HG03196 (cell line): ENCODE data around the gene ODF2L.
"Not testable (repeated sequence)": the region's sequence is repeated elsewhere in the genome, so short reads cannot be mapped to it uniquely, and the experiment has no call there.

Experiments
- ATAC-seq: cut with Tn5 transposase; IDR thresholded peaks from one replicate; pipeline ENCODE4 v1.9.1; 2021; ENCODE audit not compliant: unreplicated experiment

ODF2L gene

GRCh38 chr1:86388777-86389176 lies 7.3 kb downstream of the ODF2L start:
- ATAC-seq: no peak

DNA sequence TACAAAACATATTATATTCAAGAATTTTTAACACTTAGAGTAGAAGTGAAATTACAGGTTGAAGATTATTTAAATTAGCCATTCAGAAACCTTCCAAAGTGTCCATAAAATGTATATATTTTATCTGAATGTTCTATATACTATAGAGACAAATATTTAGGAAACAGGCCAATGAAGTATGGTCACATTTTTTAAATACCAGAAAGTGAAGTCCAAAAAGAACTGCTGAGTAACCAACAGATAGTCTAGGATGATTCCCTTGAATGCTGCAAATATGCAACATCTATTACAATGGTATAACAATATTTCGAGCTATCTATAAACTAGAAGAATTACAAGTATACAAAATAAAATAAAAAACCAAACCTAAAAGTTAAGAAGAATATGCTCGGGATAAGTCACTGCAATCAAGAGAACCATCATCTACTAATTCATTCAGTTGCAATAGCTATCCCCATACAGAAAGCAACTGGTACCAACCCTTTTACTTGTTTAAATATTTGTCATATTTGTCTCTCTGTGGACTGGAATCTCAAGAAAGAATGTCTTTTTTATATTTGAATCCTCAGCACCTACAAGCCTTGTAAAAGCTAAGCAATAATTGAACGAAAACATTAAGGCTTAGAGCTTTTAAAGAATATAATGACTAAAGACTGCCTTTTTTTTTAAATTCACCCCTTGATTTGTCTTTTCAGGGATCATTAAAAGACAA lies 8.1 kb downstream of the ODF2L start:
- no peak for ATAC-seq

DNA sequence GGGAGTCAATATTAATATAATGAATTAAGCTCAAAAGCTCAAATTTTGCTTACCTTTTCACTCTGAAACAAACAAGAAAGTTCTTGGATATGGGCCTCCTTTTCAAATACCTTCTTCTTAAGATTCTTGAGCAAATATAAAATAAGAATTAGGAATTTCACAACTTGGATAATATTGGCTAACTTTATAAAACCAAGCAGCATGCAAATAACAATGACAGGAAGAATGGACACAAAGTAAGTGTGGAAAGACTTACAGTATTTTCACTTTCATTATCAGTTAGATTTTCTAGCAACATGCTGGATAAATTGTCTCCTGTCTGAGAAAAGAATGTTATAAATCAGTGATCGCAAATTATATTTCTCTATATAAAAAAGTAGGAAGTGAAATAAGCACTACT lies 13.2 kb downstream of the ODF2L start:
- no peak for ATAC-seq

DNA sequence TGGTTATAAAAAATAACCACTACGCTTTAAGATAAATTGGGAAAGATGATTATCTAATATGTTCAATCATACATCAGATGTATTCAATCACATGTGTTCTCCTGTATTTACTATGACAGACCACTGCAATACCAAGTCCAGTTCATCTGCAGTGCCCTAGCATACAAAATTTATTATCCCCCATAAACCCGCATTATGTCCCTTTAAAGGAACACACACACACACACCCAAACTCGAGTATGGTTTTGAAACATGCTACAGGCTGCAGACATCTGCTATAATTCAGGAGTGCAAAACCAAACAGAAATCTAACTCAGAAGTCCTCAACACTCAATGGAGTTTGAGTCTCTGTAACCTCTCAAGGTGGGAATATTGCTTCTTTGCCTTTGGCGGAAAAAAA lies 14.9 kb downstream of the ODF2L start:
- ATAC-seq: no peak

DNA sequence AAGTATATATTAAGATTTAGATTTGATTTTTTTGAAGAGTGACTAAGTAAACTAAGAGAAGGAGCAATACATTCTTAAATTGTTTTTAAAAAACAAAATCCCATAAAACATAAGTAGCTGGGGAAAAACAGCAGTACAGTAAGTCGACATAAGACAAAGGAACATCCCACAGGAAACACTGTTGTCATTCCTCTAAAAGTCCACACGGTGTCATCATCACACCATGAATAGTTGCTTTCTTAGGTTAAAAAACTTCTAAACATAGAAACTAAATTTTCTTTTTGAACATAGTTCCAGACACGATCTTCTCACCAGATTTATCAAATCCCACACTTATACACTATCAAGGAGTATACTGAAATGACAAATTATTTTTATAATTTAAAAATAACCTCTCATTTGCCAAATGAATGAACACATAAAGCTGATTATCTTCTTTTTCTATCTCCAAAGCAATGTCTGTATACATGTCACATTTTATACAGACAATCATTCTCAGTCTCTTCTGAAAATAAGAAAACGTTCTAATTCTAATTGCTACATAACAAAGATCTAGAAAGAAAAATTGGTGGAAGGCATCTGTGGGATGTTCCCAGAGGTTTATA lies 15.8 kb downstream of the ODF2L start:
- peak; percentile 81 for ATAC-seq

GRCh38 chr1:86378813-86379212 lies 17.3 kb downstream of the ODF2L start:
- ATAC-seq: no peak

- no peak for ATAC-seq
Observed at GRCh38 chr1:86377341-86377740, 18.8 kb downstream of the ODF2L start.

DNA sequence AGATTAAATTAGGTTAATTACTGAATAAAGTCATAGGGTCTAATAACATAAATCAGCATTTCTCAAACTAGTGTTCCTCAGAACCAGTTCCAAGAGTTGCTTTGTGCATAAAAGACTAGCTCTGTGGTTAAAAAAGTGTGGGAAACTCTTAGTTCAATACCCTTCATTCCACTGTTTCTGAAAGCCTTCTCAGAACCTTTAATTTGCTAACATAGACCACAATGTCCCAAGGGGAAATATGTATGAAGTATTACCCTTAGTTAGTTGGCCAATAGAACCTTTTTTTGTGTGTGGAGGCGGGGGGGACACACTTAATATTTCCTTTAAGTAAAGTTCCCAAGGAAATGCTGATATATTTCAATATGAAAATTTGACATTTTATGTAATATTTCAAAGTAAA lies 20.4 kb downstream of the ODF2L start:
- ATAC-seq: no peak

DNA sequence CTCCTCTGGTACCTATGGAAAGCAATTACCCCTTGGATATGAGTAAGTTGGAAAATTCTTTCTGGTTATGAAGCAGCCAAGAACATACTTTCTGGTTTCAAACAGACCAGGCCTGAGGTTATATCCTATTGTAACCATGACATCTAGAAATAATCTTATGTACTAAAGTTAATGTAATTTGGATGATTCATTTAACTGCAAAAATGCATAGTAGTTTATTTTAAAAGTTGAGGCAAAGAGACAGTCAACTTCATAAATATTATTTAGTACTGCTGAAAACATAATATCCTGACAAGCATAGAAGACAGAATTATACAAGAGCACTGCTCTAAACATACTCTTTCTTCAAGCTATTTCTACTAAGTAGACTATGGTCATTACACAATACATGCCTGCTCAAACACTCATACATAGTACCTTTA lies 25.5 kb downstream of the ODF2L start:
- no peak for ATAC-seq

- no peak for ATAC-seq
Observed at GRCh38 chr1:86365896-86366295, 30.2 kb downstream of the ODF2L start.

DNA sequence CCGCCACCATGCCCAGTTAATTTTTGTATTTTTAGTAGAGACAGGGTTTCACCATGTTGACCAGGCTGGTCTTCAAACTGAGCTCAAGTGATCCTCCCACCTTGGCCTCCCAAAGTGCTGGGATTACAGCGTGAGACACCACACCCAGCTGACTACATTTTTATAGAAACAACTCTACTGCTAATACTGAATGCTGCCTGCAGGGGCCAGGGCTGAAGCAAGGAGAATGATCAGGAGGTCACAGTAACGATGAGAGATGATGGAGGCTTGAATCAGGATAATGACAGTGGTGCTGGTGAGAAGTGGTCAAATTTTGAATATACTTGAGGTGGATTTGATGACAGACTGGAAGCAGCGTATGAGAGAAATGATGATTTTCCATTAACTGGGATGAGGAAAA lies 33.3 kb downstream of the ODF2L start:
- ATAC-seq: no peak

DNA sequence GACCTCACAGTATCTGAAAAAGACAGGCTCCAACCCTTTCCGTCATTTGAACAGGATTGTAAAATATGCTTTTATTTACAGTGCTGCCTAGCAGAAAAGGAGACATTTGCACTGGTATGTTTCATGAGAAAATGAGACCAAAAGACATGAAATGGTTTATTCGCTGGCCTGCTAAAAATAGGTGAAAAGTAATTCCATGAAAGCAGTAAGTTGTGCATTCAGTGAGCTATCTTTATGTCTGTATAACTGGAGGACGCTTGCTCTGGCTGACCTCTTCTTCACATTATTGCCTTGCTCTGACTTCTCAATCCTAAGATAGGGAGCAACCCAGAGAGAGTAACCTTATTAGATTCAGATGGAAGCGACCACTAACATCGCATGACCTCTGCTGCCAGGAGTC lies 38.3 kb downstream of the ODF2L start:
- ATAC-seq: no peak

DNA sequence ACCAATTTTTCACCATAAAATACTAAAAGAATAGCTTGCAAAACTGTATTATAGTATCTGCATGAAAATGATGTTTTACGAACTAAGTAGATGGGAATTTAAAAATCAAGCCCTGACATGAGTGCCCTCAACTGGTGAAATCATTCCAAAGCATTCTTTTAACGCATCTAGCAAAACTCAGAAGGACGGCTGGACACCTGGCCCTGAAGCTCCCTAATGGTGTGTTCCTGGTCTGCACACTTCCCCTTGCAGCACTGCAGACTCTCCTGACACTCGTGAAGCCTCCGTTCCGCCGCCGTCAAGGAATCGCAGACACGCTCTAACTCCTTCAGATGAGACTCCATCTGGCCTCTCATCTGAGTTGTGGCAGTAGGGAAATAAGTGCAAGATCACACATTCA lies 39.9 kb downstream of the ODF2L start:
- ATAC-seq: no peak

DNA sequence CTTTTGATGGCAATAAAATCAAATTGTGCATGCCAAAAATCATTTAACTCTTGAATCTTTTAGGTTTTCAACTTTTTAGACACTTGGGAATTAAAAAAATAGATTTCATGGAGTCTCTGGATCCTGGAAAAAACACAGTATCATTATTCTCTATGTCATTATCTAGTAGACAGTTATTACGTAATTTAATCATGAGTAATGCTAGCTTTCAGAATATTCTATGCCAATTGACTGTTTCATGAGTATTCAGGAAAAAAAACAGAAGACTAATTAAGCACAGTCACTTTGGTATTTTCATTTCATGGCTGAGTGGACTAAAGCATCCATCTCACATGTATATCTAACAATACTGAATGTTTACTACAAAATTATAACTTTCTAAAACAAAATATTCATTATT lies 44.0 kb downstream of the ODF2L start:
- no peak for ATAC-seq

- ATAC-seq: not testable (repeated sequence)
Observed at GRCh38 chr1:86350230-86350629, 45.9 kb downstream of the ODF2L start.

DNA sequence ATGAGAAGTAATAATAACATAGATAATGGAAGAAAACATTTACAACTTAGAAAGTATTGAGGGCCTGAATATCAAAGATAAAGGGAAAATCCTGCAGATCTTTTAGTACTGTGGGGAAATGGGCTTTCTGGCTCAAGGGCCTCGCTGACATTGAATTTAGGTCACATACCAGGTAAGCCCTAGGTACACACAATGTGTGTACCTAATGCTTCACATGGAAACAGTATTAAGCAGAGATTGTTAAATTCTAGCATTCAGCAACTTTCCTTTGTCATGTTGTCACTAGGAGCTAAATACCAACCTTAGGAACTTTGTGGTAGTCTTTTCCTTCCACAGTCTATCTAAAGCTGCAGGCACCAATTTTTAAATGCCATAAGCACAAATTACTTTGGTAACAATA lies 49.7 kb downstream of the ODF2L start:
- ATAC-seq: no peak

DNA sequence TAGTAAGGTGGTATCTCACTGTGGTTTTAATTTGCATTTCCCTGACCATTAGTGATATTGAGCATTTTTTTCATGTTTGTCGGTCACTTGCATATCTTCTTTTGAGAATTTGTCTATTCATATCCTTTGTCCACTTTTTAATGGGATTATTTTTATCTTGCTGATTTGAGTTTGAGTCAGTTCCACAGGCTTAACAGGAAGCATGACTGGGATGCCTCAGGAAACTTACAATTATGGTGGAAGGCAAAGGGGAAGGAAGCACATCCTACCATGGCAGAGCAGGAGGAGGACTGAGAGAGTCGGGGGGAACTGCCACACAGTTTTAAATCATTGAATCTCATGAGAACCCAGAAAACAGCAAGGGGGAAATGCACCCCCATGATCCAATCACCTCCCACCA lies 51.1 kb downstream of the ODF2L start:
- ATAC-seq: no peak

DNA sequence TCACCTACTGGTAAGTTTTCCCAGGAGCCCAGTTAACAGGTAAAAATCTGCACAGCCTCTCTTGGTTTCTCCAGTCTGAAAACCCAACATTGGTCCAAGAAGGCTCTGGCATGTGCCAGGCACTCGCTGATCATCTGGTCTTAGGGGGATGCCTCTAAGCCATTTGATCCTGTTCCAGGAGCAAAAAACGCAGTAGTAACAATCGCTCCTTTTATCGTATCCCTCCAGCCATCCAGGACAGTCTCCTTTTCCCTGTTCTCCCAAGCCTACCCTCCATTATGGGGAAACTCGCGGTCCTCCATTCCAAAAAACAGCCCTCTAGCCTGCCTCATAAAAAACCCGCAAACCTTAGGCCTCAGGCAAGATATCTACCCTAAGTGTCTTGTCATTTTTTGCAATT lies 56.2 kb downstream of the ODF2L start:
- ATAC-seq: no peak

DNA sequence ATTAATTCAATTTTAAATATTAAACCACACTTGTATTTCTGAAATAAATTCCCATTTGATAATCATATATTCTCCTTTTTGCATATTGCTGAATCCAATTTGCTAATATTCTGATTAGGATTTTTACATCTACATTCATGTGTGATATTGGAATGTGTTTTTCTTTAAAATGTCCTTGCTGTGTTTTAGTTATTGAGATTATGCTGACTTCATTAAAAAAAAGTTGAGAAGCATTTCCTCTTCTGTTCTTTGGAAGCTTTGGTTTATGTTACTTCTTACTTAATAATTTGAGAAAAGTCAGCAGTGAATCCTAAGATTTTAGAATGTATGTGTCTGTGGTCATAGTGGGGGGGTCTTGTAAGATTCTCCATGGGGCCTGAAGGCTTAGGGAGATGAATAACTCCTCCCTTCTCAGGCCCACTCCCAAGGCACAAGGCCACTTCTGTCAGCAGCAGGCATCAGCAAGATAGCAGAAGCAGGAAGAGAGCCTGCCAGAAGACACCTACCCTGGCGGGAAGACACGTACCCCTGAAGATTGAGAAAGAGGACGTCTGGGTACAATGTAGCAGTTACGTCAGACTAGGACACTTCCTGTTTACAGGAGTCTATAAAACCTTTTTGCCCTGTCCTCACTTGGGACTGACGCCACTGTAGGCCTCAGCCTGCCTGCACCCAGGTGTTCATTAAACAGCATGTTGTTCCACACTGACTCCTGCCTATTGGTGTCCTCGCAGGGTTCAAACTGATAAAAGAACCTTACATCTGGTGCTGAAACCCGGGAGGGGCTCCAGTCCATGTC lies 56.9 kb downstream of the ODF2L start:
- no peak for ATAC-seq

- no peak for ATAC-seq
Observed at GRCh38 chr1:86335916-86336315, 60.2 kb downstream of the ODF2L start.

- no peak for ATAC-seq
Observed at GRCh38 chr1:86325264-86325663, 70.9 kb downstream of the ODF2L start.

DNA sequence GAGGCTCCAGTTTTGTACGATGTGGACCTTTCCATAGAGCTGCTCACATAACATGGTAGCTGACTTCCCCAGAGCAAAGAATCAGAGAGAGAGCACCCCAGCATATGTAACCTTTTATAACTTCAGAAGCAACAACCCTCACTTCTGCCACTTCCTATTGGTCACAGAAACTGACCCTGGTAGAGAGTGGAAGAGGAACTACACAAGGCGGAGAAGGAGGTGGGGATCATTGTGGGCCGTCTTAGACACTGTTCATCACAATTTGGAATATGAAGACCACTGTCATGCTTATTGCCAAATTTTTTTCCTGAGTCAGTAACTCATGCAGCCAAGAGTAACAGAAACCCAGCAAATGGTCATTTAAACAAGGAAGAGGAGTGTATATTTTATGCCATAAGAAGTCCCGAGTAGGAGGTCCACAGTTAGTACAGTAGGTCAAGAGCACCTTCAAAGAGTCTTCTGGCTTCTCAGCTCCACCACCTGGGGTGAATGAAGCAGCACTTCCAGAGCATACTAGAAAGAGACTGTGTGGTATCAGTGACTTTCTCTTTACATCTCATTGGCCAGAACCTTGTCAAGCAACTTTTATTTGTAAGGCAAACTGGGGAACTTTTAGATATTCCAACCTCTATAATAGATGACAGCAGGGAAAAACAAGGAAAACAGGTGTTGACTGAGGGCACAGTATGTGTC lies 71.8 kb downstream of the ODF2L start:
- ATAC-seq: no peak
